GM23338 (cell line): Measurements from ENCODE around the gene GTF3C5.

Experiments used
- CTCF ChIP-seq, 2 experiments: fragments of 200-600 bp in 1 of 2; sonication (generic) in 1 of 2; conservative IDR thresholded peaks; 2 replicates each; pipeline versions ENCODE4 v1.5.1 to v1.6.1; 2016 to 2017; ENCODE audit warnings: antibody characterized with exemption in 2 of 2, low read depth in 2 of 2, mild to moderate bottlenecking in 2 of 2, moderate library complexity in 1 of 2
- POLR2AphosphoS5 ChIP-seq: IDR thresholded peaks from 2 replicates; pipeline ENCODE4 v1.6.1; 2016; ENCODE audit warnings: antibody characterized with exemption, low read depth

- TF ChIP-seq CTCF (conservative IDR thresholded peaks at IDR 0.05; ENCODE audit: low read depth in 2 of 2): no peak
- no peak for TF ChIP-seq POLR2AphosphoS5
Measured at GRCh38 chr9:133026426-133026825, 4.4 kb upstream of the GTF3C5 start.
